Activated naive CD4-positive, alpha-beta T cell treated with anti-CD3 and anti-CD28 coated beads, Interleukin-2, amount 10 ng/mL, durations not matched to agents 7 days and 5 days (primary cell): ENCODE results near the gene CBX2.

Experiments
- CTCF ChIA-PET: fragments of 350-600 bp; sonication (Branson Sonifier 250); formaldehyde crosslinking; loops from one replicate; lab custom pipeline; 2021; ENCODE audit warnings: antibody characterized with exemption; lab: Charles Lee
- DNase-seq: peaks from one replicate; pipeline ENCODE4 v3.0.0-alpha.2; 2020
- H3K27ac Mint-ChIP-seq: one replicate; pipeline ENCODE4 v1.8.0; 2021; ENCODE audit warnings: mild to moderate bottlenecking, moderate library complexity, mixed read lengths
- H3K27me3 Mint-ChIP-seq: one replicate; pipeline ENCODE4 v1.8.0; 2021; ENCODE audit warnings: mild to moderate bottlenecking, mixed read lengths
- H3K36me3 Mint-ChIP-seq: one replicate; pipeline ENCODE4 v1.8.0; 2021; ENCODE audit warnings: mixed read lengths
- H3K4me1 Mint-ChIP-seq: one replicate; pipeline ENCODE4 v1.8.0; 2021; ENCODE audit warnings: mixed read lengths
- H3K4me3 Mint-ChIP-seq: one replicate; pipeline ENCODE4 v1.8.0; 2021; ENCODE audit warnings: mild to moderate bottlenecking, moderate library complexity, mixed read lengths
- H3K9me3 Mint-ChIP-seq: one replicate; pipeline ENCODE4 v1.8.0; 2021; ENCODE audit warnings: mixed read lengths

CBX2 gene

GRCh38 chr17:79777894-79778503, at the start of gene CBX2:
Gene CBX2, plus strand, starts transcription at chr17:79778148. Its CDS starts 88 bp downstream, at chr17:79778236.
- H3K4me1 Mint-ChIP-seq: peaks cover 47% of the 10 kb centered on the region
- peaks cover 83% of the 10 kb centered on the region for H3K27me3 Mint-ChIP-seq
- peak within 1 kb of the TSS; percentile 85 for H3K4me3 Mint-ChIP-seq
- CTCF ChIA-PET: interaction anchor here (1.0 to 1.9 kb wide), 3 partner anchors 19 to 32 kb away, joined by 5 to 7 read pairs (median 7); partner anchors contain the start of gene CBX8
- H3K9me3 Mint-ChIP-seq: no peaks in the 10 kb centered on the region
- peaks cover 14% of the 10 kb centered on the region for H3K36me3 Mint-ChIP-seq
- DNase-seq: peak; percentile 85
- peak within 1 kb of the TSS; percentile 60 for H3K27ac Mint-ChIP-seq

GRCh38 chr17:79728169-79728907, 49.6 kb upstream of the CBX2 start:
- Mint-ChIP-seq H3K4me1 (peaks cover 22% of the 10 kb centered on the region), H3K4me3 (peak overlapping the region; percentile 62), H3K27ac (peak overlapping the region; percentile 82), H3K36me3 (no peaks in the 10 kb centered on the region), H3K9me3 (no peaks in the 10 kb centered on the region), H3K27me3 (no peaks in the 10 kb centered on the region)
- CTCF ChIA-PET: interaction anchor here (0.7 to 1.7 kb wide), 3 partner anchors 12 to 17 kb away, joined by 3 to 11 read pairs (median 5); no protein-coding TSS in a partner anchor
- DNase-seq: peak; percentile 91

- CTCF ChIA-PET: interaction anchor here (0.7 to 1.7 kb wide), 3 partner anchors 12 to 17 kb away, joined by 3 to 11 read pairs (median 5); no protein-coding TSS in a partner anchor
- DNase-seq: no peak
- Mint-ChIP-seq H3K4me3 (no peak overlapping the region), H3K9me3 (no peaks in the 10 kb centered on the region), H3K4me1 (peaks cover 23% of the 10 kb centered on the region), H3K27me3 (no peaks in the 10 kb centered on the region), H3K36me3 (no peaks in the 10 kb centered on the region), H3K27ac (no peak overlapping the region)
Observed at GRCh38 chr17:79728908-79729471, 49.0 kb upstream of the CBX2 start.

GRCh38 chr17:79729761-79730160, 48.2 kb upstream of the CBX2 start:
- no peaks in the 10 kb centered on the region for H3K9me3 Mint-ChIP-seq
- no peaks in the 10 kb centered on the region for H3K27me3 Mint-ChIP-seq
- H3K27ac Mint-ChIP-seq: no peak overlapping the region
- no peak for DNase-seq
- H3K36me3 Mint-ChIP-seq: no peaks in the 10 kb centered on the region
- H3K4me3 Mint-ChIP-seq: no peak overlapping the region
- peaks cover 23% of the 10 kb centered on the region for H3K4me1 Mint-ChIP-seq
- CTCF ChIA-PET: no interaction called here

- H3K4me3 Mint-ChIP-seq: no peak overlapping the region
- DNase-seq: no peak
- CTCF ChIA-PET: no interaction called here
- H3K27me3 Mint-ChIP-seq: no peaks in the 10 kb centered on the region
- H3K9me3 Mint-ChIP-seq: no peaks in the 10 kb centered on the region
- H3K4me1 Mint-ChIP-seq: peaks cover 23% of the 10 kb centered on the region
- H3K36me3 Mint-ChIP-seq: no peaks in the 10 kb centered on the region
- H3K27ac Mint-ChIP-seq: no peak overlapping the region
Observed at GRCh38 chr17:79730437-79730768, 47.5 kb upstream of the CBX2 start.

GRCh38 chr17:79730769-79731483, 47.0 kb upstream of the CBX2 start, which contains the start of gene ENPP7:
Gene ENPP7, plus strand, starts transcription at chr17:79730943. Its CDS starts 197 bp downstream, at chr17:79731140.
- no peaks in the 10 kb centered on the region for H3K36me3 Mint-ChIP-seq
- H3K4me3 Mint-ChIP-seq: no peak within 1 kb of the TSS
- H3K27ac Mint-ChIP-seq: no peak within 1 kb of the TSS
- no peaks in the 10 kb centered on the region for H3K9me3 Mint-ChIP-seq
- no peaks in the 10 kb centered on the region for H3K27me3 Mint-ChIP-seq
- CTCF ChIA-PET: no interaction called here
- peaks cover 23% of the 10 kb centered on the region for H3K4me1 Mint-ChIP-seq
- DNase-seq: no peak

GRCh38 chr17:79732254-79732653, 45.7 kb upstream of the CBX2 start:
- Mint-ChIP-seq H3K9me3 (no peaks in the 10 kb centered on the region), H3K36me3 (no peaks in the 10 kb centered on the region), H3K4me3 (no peak overlapping the region), H3K27ac (no peak overlapping the region), H3K27me3 (peaks cover 7% of the 10 kb centered on the region), H3K4me1 (peaks cover 23% of the 10 kb centered on the region)
- DNase-seq: no peak
- CTCF ChIA-PET: interaction anchor here (0.9 kb wide), 1 partner anchor 14 kb away, joined by 3 read pairs; no protein-coding TSS in a partner anchor

- H3K27me3 Mint-ChIP-seq: peaks cover 15% of the 10 kb centered on the region
- H3K27ac Mint-ChIP-seq: no peak overlapping the region
- no peaks in the 10 kb centered on the region for H3K9me3 Mint-ChIP-seq
- H3K4me1 Mint-ChIP-seq: peaks cover 19% of the 10 kb centered on the region
- CTCF ChIA-PET: interaction anchor here (0.8 to 1.3 kb wide), 3 partner anchors 8 to 13 kb away, joined by 3 to 5 read pairs (median 3); no protein-coding TSS in a partner anchor
- no peaks in the 10 kb centered on the region for H3K36me3 Mint-ChIP-seq
- H3K4me3 Mint-ChIP-seq: peak overlapping the region; percentile 55
- DNase-seq: peak; percentile 47
Observed at GRCh38 chr17:79732804-79733691, 44.9 kb upstream of the CBX2 start.

- no peak overlapping the region for H3K27ac Mint-ChIP-seq
- H3K4me3 Mint-ChIP-seq: no peak overlapping the region
- no peaks in the 10 kb centered on the region for H3K9me3 Mint-ChIP-seq
- no peaks in the 10 kb centered on the region for H3K36me3 Mint-ChIP-seq
- H3K4me1 Mint-ChIP-seq: peaks cover 14% of the 10 kb centered on the region
- DNase-seq: no peak
- CTCF ChIA-PET: interaction anchor here (1.3 kb wide), 1 partner anchor 8 kb away, joined by 5 read pairs; no protein-coding TSS in a partner anchor
- H3K27me3 Mint-ChIP-seq: peaks cover 20% of the 10 kb centered on the region
Observed at GRCh38 chr17:79733692-79734070, 44.3 kb upstream of the CBX2 start.

GRCh38 chr17:79735096-79735495, 42.9 kb upstream of the CBX2 start:
- CTCF ChIA-PET: interaction anchor here (0.9 kb wide), 1 partner anchor 10 kb away, joined by 3 read pairs; no protein-coding TSS in a partner anchor
- Mint-ChIP-seq H3K36me3 (no peaks in the 10 kb centered on the region), H3K9me3 (no peaks in the 10 kb centered on the region), H3K4me1 (peaks cover 11% of the 10 kb centered on the region), H3K27me3 (peaks cover 34% of the 10 kb centered on the region), H3K4me3 (no peak overlapping the region), H3K27ac (no peak overlapping the region)
- DNase-seq: no peak

- Mint-ChIP-seq H3K9me3 (no peaks in the 10 kb centered on the region), H3K4me1 (peaks cover 11% of the 10 kb centered on the region), H3K27ac (no peak overlapping the region), H3K27me3 (peaks cover 56% of the 10 kb centered on the region), H3K36me3 (no peaks in the 10 kb centered on the region), H3K4me3 (no peak overlapping the region)
- CTCF ChIA-PET: no interaction called here
- DNase-seq: no peak
Observed at GRCh38 chr17:79737046-79737921, 40.7 kb upstream of the CBX2 start.

GRCh38 chr17:79737922-79738578, 39.9 kb upstream of the CBX2 start:
- Mint-ChIP-seq H3K4me1 (peaks cover 4% of the 10 kb centered on the region), H3K27me3 (peaks cover 63% of the 10 kb centered on the region), H3K27ac (no peak overlapping the region), H3K4me3 (no peak overlapping the region), H3K36me3 (no peaks in the 10 kb centered on the region), H3K9me3 (no peaks in the 10 kb centered on the region)
- CTCF ChIA-PET: interaction anchor here (0.7 kb wide), 1 partner anchor 353 kb away, joined by 3 read pairs; no protein-coding TSS in a partner anchor
- DNase-seq: no peak
